GM18517 (cell line): ENCODE measurements around the gene TRIP11.

Experiments used
- ATAC-seq: cut with Tn5 transposase; IDR thresholded peaks from one replicate; pipeline ENCODE4 v1.9.1; 2021; ENCODE audit warnings: mild to moderate bottlenecking, moderate library complexity; ENCODE audit not compliant: unreplicated experiment

Gene TRIP11

DNA sequence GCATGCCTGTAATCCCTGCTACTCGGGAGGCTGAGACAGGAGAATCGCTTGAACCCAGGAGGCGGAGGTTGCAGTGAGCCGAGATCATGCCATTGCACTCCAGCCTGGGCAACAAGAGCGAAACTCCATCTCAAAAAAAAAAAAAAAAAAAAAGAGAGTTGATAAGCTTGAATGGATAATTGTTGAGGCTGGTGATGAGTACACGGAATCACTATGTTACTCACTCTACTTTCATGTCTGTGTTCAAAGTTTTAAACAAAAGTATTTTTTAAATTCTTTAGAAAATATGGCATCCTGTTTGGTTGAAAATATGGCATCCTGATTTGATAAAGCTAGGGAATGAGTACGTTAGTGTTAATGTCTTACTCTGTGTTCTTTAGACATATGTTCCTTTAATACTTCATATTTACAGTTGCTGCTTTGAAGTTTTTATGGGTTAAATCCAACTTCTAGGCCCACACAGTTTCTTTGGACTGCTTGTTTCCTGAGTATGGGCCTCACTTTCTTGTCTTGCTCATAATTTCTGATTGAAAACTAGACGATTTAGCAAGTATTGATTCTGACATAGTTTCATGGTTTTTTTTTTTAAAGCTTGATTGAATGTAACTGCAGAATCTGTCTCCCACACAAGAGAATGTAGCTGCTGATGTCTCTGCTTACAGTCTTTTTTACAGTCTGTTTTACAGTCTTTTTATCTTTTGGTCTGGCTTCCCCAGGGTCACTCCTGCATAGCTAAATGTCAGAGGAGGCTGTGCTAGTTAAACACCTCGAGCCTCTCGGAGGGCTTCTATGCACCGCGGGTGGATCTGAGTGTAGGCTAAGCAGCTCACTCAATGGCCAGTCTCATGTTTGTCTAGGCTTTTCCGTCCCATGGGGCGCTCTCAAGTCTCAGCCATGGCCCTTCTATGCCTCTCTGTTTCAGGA, 78.3 kb downstream of the TRIP11 start:
- ATAC-seq, result no peak

DNA sequence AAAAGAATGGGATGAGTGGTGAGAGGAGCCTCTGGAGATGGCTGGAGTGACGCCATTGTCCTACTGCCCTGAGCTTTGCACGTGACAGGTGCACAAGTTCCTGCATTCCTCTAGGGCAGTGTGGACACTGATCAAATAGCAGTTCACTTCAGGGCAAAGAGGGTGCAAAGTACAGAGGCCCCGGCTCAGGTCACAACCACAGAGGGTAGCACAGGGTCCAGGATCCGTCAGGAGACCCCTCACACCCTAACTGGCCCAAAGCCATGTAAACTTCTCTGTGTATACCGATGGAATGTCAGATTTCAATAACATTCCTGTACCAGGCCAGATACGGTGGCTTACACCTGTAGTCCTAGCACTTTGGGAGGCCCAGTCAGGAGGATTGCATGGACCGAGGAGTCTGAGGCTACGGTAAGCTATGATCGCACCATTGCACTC, 82.0 kb downstream of the TRIP11 start:
- ATAC-seq, result no peak

DNA sequence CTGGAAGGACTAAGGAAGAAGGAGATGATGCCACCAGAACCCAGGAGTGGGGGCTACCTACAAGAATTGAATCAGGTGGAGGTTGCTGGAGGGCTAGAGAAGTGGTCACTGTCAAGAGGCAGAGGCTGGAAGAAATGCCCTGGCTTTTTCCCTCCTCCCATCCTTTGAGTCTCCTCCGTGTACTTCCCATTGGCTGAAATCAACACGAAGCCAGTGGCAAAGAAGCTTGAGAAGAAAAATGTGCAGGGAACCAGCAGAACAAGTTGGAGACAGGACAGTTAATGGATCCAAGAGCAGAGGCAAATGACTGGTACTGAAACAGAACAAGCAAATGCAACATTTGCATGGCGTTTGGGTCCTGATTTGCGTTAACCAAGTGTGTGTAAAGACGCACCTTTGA, 83.2 kb downstream of the TRIP11 start:
- ATAC-seq, result no peak

GRCh38 chr14:91955168-91955567, 84.7 kb downstream of the TRIP11 start:
- no peak for ATAC-seq

DNA sequence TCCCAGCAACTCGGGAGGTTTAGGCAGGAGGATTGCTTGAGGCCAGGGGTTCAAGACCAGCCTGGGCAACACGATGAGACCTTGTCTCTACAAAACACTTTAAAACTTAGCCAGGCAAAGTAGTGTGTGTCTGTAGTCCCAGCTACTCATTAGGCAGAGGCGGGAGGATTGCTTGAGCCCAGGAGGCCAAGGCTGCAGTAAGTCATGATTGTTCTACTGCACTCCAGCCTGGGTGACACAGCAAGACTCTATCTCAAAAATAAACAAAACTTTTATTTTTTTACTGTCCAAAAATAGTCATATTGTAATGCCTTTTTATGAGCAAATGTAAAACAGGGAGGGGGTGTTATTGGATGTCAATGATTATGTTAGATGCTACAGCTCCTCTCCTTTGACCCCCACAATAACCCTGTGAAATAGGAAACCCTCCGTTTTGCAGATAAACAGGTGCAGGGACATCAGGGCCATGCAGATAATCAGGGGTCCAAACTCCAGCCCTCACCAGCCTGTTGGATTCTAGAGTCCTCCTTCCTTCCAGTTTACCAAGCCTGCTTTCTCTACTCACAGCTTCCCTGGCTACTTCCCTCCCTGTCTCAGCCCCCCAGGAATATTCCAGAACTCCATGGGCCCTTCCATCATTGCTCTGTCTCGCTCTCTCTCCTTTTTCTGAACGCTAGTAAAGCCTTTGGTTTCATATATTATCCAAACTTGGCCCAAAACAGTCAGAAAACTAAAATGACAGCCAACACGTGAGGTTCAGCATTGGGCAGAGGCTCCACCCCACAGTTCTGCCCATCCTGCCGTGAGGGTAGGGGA, 86.5 kb downstream of the TRIP11 start:
- no peak for ATAC-seq

- ATAC-seq, result no peak
Observed at GRCh38 chr14:91947475-91948184, 92.2 kb downstream of the TRIP11 start, which contains the start of gene FBLN5. Gene FBLN5 (minus strand): TSS chr14:91947694. CDS start chr14:91947229, 465 bp downstream.

DNA sequence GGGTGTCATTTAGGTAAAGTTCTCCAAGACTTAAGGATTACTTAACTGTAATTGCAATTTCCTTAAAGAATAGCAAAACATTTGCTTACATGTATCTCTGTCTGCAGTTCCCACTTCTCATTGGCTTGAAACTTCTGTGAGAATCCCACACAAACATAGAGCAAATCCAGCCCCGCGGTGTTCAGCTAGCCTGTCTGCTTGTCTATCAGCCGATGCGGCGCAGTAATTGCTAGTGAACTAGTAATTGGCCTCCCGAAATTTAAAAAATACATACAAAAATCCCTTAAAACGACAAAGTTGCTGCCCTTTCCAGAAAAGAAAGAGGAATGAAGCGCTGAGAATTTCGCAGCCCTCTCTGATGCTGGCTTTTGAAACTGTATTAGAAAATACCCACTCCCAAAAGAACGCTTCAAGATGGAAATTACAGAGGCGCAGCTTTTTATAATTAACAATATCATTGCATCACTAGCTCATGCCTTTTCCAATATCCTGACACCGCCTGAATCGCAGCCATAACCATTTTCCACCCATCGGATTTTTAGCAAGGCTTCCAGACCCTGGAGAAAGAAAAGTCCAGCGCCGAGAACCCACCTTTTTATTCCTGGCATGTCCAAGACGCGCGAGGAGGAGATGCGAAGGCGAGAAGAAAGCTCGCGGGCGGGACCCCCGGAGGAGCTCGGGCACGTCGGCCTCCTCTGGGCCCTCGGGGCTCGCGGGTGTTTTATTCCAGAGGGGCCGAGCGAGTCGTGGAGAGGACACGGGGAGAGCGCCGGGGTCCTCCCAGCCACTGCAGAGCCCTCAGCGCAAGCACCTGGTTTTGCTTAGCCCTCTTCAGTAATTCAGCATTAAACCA, 93.0 kb downstream of the TRIP11 start:
- ATAC-seq, result no peak

DNA sequence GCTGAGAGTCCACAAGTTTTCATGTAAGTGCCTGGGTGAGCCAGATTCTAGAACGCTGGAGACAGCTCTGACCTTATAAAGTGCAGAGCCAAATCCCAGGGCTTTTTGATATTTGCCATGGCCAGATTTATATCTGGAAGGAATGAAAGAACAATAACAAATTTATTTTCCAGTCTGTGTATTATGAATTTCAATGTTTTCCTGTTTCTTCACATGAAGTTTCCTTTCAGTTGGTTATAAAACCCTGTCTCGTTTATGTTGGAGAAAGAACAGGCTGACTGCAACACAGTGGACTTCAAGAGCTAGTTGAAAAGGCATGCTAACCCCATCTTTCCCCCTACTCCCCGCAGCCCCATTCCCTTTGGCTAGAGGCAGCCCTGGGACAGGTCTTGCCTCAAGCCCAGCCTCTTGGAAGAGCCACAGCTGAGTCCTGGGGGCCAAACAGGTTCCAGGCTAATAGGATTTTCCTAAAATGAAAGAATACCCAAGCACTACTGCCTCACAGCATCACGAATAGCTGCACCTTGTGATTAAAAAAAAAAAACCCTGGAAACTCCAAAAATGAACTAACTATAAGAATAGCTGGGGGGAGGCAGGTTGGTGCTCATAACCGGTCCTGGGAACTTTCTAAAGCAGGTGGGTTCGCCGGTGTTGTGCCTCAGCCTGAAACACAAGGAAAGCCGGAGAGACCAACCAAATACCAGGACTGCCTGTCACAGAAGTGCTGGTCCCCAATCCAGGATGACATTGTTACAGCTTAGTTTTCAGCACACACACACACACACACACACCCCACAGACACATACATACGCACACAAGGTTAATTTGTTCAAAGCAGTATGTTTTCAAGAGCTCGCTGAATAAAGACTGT, 93.9 kb downstream of the TRIP11 start:
- ATAC-seq, result no peak

DNA sequence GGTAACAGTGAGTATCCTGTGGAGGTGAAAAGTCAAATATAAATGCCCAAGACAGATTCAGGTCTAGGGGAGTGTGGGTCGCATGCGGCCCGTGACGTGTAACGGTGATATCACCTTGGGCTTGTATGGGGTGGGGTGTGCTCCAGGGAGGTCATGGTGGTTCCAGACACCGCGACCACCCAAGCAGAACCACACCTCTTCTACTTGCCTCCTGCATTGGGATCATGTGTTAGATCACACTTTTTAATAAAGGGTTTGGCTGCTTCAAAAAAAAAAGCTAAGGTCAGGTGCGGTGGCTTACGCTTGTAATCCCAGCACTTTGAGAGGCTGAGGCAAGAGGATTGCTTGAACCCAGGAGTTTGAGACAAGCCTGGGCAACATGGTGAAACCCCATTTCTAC, 96.9 kb downstream of the TRIP11 start:
- ATAC-seq, result no peak

DNA sequence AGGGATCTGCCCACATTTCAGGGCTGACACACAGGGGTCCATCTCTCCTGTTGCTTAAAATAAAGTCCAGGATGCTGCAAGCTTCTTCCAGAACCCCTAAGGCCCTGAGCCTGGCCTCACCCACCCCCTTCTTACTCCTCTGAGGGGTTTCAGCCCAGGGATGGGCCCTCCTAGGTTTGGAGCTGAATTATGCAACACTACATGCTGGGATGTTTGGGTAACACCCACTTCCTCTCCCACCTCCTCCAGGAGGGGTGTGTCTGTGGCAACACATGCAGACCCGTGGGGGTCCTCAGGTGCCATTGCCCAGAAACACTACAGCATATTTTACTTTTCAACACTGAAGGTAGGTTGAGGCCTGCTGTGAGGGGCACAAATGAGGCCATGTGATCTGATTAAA, 97.7 kb downstream of the TRIP11 start:
- no peak for ATAC-seq

DNA sequence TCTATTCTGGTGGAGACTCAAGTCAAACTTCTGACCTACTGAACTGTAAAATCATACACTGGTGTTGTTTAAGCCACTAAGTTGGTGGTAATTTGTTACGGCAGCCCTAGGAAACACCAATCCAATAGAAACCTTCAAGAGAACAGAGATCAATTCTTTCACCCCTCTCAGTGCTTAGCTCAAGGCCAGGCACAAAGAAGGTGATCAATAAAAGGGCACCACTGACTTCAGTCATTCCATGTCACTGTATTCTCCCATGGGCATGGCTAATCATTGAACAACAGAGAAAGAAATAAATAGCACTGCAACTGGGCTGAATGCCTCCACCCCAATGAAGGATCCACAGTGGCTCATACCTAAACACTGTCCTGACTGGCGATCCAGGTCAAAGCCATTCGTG, 99.7 kb downstream of the TRIP11 start:
- no peak for ATAC-seq

DNA sequence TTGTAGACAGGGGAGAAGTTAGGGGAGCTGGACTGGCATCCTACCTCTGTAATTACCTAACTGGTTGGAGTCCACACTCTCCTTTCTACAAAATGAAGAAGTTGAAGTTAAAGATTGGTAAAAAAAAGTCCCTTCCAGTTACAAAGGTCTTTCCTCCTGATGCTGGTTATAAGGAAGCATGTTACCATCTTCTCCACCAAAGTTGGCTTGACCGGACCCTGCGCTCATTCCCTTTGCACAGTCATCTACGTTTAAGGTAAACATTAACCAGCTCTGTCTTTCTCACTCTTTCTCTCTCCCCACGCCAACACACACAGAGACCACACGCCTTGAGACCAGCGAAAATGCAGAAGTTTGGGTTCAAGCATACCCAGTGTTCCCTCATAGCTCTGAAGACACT, 104.3 kb downstream of the TRIP11 start:
- no peak for ATAC-seq

GRCh38 chr14:91934554-91935285, 105.1 kb downstream of the TRIP11 start:
- no peak for ATAC-seq

- ATAC-seq, result no peak
Observed at GRCh38 chr14:91931478-91932088, 108.3 kb downstream of the TRIP11 start.

- ATAC-seq, result no peak
Observed at GRCh38 chr14:91929700-91930099, 110.2 kb downstream of the TRIP11 start.

- no peak for ATAC-seq
Observed at GRCh38 chr14:91927800-91928199, 112.1 kb downstream of the TRIP11 start.

DNA sequence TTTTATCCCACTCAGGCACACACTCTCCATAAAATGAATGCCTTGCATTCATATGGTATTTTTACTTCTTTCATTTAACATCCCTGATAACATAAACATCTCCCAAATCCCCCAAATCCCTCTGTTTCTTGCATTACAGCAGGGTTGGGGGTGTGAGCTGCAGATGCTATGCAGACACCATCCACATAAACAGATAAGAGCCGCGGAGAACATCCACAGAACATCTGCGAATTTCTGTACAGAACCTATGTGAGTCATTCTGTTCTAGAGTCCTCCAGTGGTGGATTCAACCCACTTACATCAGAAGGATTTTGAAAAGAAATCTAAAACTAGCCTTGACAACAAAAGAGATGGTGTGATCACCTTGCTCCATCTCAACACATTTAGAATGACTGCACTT, 112.7 kb downstream of the TRIP11 start:
- ATAC-seq, result no peak
